ENCODE data around the gene PPM1H.

The PPM1H gene

GRCh38 chr12:62629413-62629812 lies 305.5 kb downstream of the PPM1H start:
- H2BK15ac ChIP-seq (ENCODE audit: low read length): no peak overlapping the region
- no peak for DNase-seq (ENCODE audit: low spot score)
- no peak overlapping the region for H3K4ac ChIP-seq (ENCODE audit: low read length)
- no peak overlapping the region for H4K91ac ChIP-seq (ENCODE audit: low read depth, low read length, poor library complexity)
- no peak overlapping the region for H3K4me3 ChIP-seq (ENCODE audit: low read length in 2 of 2)
- H2BK5ac ChIP-seq (ENCODE audit: low read length): no peak overlapping the region
- H3K27me3 ChIP-seq (ENCODE audit: control insufficient read depth in 3 of 3, insufficient read depth in 3 of 3, low read depth in 1 of 3, low read length in 3 of 3): peaks cover 0 to 2% (median 0%) of the 10 kb centered on the region in 3 experiments
- no peak overlapping the region for H2BK12ac ChIP-seq (ENCODE audit: low read length)
- H2AK5ac ChIP-seq (ENCODE audit: low read depth, low read length): no peak overlapping the region
- no peaks in the 10 kb centered on the region for H3K36me3 ChIP-seq (replicated peaks in 1 of 2; ENCODE audit: control insufficient read depth in 2 of 2, insufficient read depth in 2 of 2, low read length in 2 of 2)
- no peak overlapping the region for H3K9ac ChIP-seq (ENCODE audit: low read depth, low read length, poor library complexity)
- peaks cover 22 to 27% of the 10 kb centered on the region in 2 donors for H3K4me1 ChIP-seq (ENCODE audit: control insufficient read depth in 2 of 2, insufficient read depth in 1 of 2, low read depth in 1 of 2, low read length in 2 of 2)
- H4K8ac ChIP-seq (ENCODE audit: low read depth, low read length): no peak overlapping the region
- H3K23ac ChIP-seq (ENCODE audit: low read depth, low read length, poor library complexity): no peak overlapping the region
- H3K27ac ChIP-seq (replicated peaks; ENCODE audit: low read length): no peak overlapping the region
- no peak overlapping the region for H2BK120ac ChIP-seq (ENCODE audit: low read depth, low read length)
- H3K79me1 ChIP-seq (ENCODE audit: low read depth, low read length): no peaks in the 10 kb centered on the region
- no CpG with 5 or more reads among the region's 4 CpGs for WGBS, 2 donors (ENCODE audit: extremely low coverage in 2 of 2, insufficient read length in 2 of 2, insufficient replicate concordance in 1 of 2)
- no peak overlapping the region for H3K18ac ChIP-seq (ENCODE audit: low read length)
- H3K4me2 ChIP-seq (ENCODE audit: insufficient read depth, low read length, poor library complexity, severe bottlenecking): no peak overlapping the region
- H3K14ac ChIP-seq (ENCODE audit: low read length): no peak overlapping the region
- H2AFZ ChIP-seq (ENCODE audit: low read length): no peak overlapping the region
- H3K9me3 ChIP-seq (replicated peaks in 1 of 2; ENCODE audit: control insufficient read depth in 2 of 2, insufficient read depth in 1 of 2, low read depth in 1 of 2, low read length in 2 of 2): peaks cover 0 to 5% of the 10 kb centered on the region in 2 donors

GRCh38 chr12:62627181-62627580 lies 307.8 kb downstream of the PPM1H start:
- no peak for DNase-seq (ENCODE audit: low spot score)
- WGBS, 2 donors (ENCODE audit: extremely low coverage in 2 of 2, insufficient read length in 2 of 2, insufficient replicate concordance in 1 of 2): no CpG with 5 or more reads among the region's 2 CpGs

GRCh38 chr12:62625228-62625627 lies 309.7 kb downstream of the PPM1H start:
- H2BK15ac ChIP-seq (ENCODE audit: low read length): no peak overlapping the region
- H3K36me3 ChIP-seq (replicated peaks in 1 of 2; ENCODE audit: control insufficient read depth in 2 of 2, insufficient read depth in 2 of 2, low read length in 2 of 2): no peaks in the 10 kb centered on the region
- no peak overlapping the region for H3K4ac ChIP-seq (ENCODE audit: low read length)
- no peak overlapping the region for H3K14ac ChIP-seq (ENCODE audit: low read length)
- H2BK12ac ChIP-seq (ENCODE audit: low read length): no peak overlapping the region
- H3K4me3 ChIP-seq (ENCODE audit: low read length in 2 of 2): no peak overlapping the region
- H4K91ac ChIP-seq (ENCODE audit: low read depth, low read length, poor library complexity): no peak overlapping the region
- no peak overlapping the region for H4K8ac ChIP-seq (ENCODE audit: low read depth, low read length)
- no peak overlapping the region for H3K23ac ChIP-seq (ENCODE audit: low read depth, low read length, poor library complexity)
- H3K79me1 ChIP-seq (ENCODE audit: low read depth, low read length): no peaks in the 10 kb centered on the region
- H2BK120ac ChIP-seq (ENCODE audit: low read depth, low read length): no peak overlapping the region
- no peak overlapping the region for H3K27ac ChIP-seq (replicated peaks; ENCODE audit: low read length)
- no peak overlapping the region for H3K9ac ChIP-seq (ENCODE audit: low read depth, low read length, poor library complexity)
- DNase-seq (ENCODE audit: low spot score): no peak
- H3K18ac ChIP-seq (ENCODE audit: low read length): no peak overlapping the region
- no peak overlapping the region for H2BK5ac ChIP-seq (ENCODE audit: low read length)
- no CpG with 5 or more reads among the region's 2 CpGs for WGBS, 2 donors (ENCODE audit: extremely low coverage in 2 of 2, insufficient read length in 2 of 2, insufficient replicate concordance in 1 of 2)
- H2AFZ ChIP-seq (ENCODE audit: low read length): no peak overlapping the region
- no peak overlapping the region for H3K4me2 ChIP-seq (ENCODE audit: insufficient read depth, low read length, poor library complexity, severe bottlenecking)
- H3K9me3 ChIP-seq (replicated peaks in 1 of 2; ENCODE audit: control insufficient read depth in 2 of 2, insufficient read depth in 1 of 2, low read depth in 1 of 2, low read length in 2 of 2): no peaks in the 10 kb centered on the region
- peaks cover 0 to 2% (median 0%) of the 10 kb centered on the region in 3 experiments for H3K27me3 ChIP-seq (ENCODE audit: control insufficient read depth in 3 of 3, insufficient read depth in 3 of 3, low read depth in 1 of 3, low read length in 3 of 3)
- no peak overlapping the region for H2AK5ac ChIP-seq (ENCODE audit: low read depth, low read length)
- H3K4me1 ChIP-seq (ENCODE audit: control insufficient read depth in 2 of 2, insufficient read depth in 1 of 2, low read depth in 1 of 2, low read length in 2 of 2): peaks cover 18 to 20% of the 10 kb centered on the region in 2 donors

More at GRCh38 chr12:62627181-62627580, 307.8 kb downstream of the PPM1H start:
- no peaks in the 10 kb centered on the region for H3K36me3 ChIP-seq (replicated peaks in 1 of 2; ENCODE audit: control insufficient read depth in 2 of 2, insufficient read depth in 2 of 2, low read length in 2 of 2)
- no peak overlapping the region for H2AK5ac ChIP-seq (ENCODE audit: low read depth, low read length)
- no peak overlapping the region for H2AFZ ChIP-seq (ENCODE audit: low read length)
- H3K9ac ChIP-seq (ENCODE audit: low read depth, low read length, poor library complexity): no peak overlapping the region
- no peak overlapping the region for H3K18ac ChIP-seq (ENCODE audit: low read length)
- H2BK5ac ChIP-seq (ENCODE audit: low read length): no peak overlapping the region
- H2BK12ac ChIP-seq (ENCODE audit: low read length): no peak overlapping the region
- H3K23ac ChIP-seq (ENCODE audit: low read depth, low read length, poor library complexity): no peak overlapping the region
- H4K91ac ChIP-seq (ENCODE audit: low read depth, low read length, poor library complexity): no peak overlapping the region
- H3K4me3 ChIP-seq (ENCODE audit: low read length in 2 of 2): no peak overlapping the region
- no peaks in the 10 kb centered on the region for H3K9me3 ChIP-seq (replicated peaks in 1 of 2; ENCODE audit: control insufficient read depth in 2 of 2, insufficient read depth in 1 of 2, low read depth in 1 of 2, low read length in 2 of 2)
- H3K4me1 ChIP-seq (ENCODE audit: control insufficient read depth in 2 of 2, insufficient read depth in 1 of 2, low read depth in 1 of 2, low read length in 2 of 2): peaks cover 19 to 23% of the 10 kb centered on the region in 2 donors
- H3K27ac ChIP-seq (replicated peaks; ENCODE audit: low read length): no peak overlapping the region
- H2BK15ac ChIP-seq (ENCODE audit: low read length): no peak overlapping the region
- H3K14ac ChIP-seq (ENCODE audit: low read length): no peak overlapping the region
- no peaks in the 10 kb centered on the region for H3K79me1 ChIP-seq (ENCODE audit: low read depth, low read length)
- no peak overlapping the region for H2BK120ac ChIP-seq (ENCODE audit: low read depth, low read length)
- H4K8ac ChIP-seq (ENCODE audit: low read depth, low read length): no peak overlapping the region
- peaks cover 0 to 2% (median 0%) of the 10 kb centered on the region in 3 experiments for H3K27me3 ChIP-seq (ENCODE audit: control insufficient read depth in 3 of 3, insufficient read depth in 3 of 3, low read depth in 1 of 3, low read length in 3 of 3)
- no peak overlapping the region for H3K4me2 ChIP-seq (ENCODE audit: insufficient read depth, low read length, poor library complexity, severe bottlenecking)
- no peak overlapping the region for H3K4ac ChIP-seq (ENCODE audit: low read length)

- H4K91ac ChIP-seq (ENCODE audit: low read depth, low read length, poor library complexity): no peak overlapping the region
- peaks cover 4 to 10% of the 10 kb centered on the region in 2 donors for H3K4me1 ChIP-seq (ENCODE audit: control insufficient read depth in 2 of 2, insufficient read depth in 1 of 2, low read depth in 1 of 2, low read length in 2 of 2)
- peaks cover 0 to 5% of the 10 kb centered on the region in 2 donors for H3K36me3 ChIP-seq (replicated peaks in 1 of 2; ENCODE audit: control insufficient read depth in 2 of 2, insufficient read depth in 2 of 2, low read length in 2 of 2)
- H3K14ac ChIP-seq (ENCODE audit: low read length): no peak overlapping the region
- no peak overlapping the region for H2AFZ ChIP-seq (ENCODE audit: low read length)
- H2AK5ac ChIP-seq (ENCODE audit: low read depth, low read length): no peak overlapping the region
- DNase-seq (ENCODE audit: low spot score): no peak
- H2BK15ac ChIP-seq (ENCODE audit: low read length): no peak overlapping the region
- no peak overlapping the region for H3K4me3 ChIP-seq (ENCODE audit: low read length in 2 of 2)
- no peaks in the 10 kb centered on the region for H3K79me1 ChIP-seq (ENCODE audit: low read depth, low read length)
- H3K27ac ChIP-seq (replicated peaks; ENCODE audit: low read length): no peak overlapping the region
- H3K4ac ChIP-seq (ENCODE audit: low read length): no peak overlapping the region
- no peaks in the 10 kb centered on the region for H3K9me3 ChIP-seq (replicated peaks in 1 of 2; ENCODE audit: control insufficient read depth in 2 of 2, insufficient read depth in 1 of 2, low read depth in 1 of 2, low read length in 2 of 2)
- WGBS, 2 donors (ENCODE audit: extremely low coverage in 2 of 2, insufficient read length in 2 of 2, insufficient replicate concordance in 1 of 2): no CpG with 5 or more reads among the region's 2 CpGs
- no peaks in the 10 kb centered on the region for H3K27me3 ChIP-seq (ENCODE audit: control insufficient read depth in 3 of 3, insufficient read depth in 3 of 3, low read depth in 1 of 3, low read length in 3 of 3)
- no peak overlapping the region for H4K8ac ChIP-seq (ENCODE audit: low read depth, low read length)
- no peak overlapping the region for H3K23ac ChIP-seq (ENCODE audit: low read depth, low read length, poor library complexity)
- H3K9ac ChIP-seq (ENCODE audit: low read depth, low read length, poor library complexity): no peak overlapping the region
- no peak overlapping the region for H2BK5ac ChIP-seq (ENCODE audit: low read length)
- H3K4me2 ChIP-seq (ENCODE audit: insufficient read depth, low read length, poor library complexity, severe bottlenecking): no peak overlapping the region
- no peak overlapping the region for H2BK120ac ChIP-seq (ENCODE audit: low read depth, low read length)
- H3K18ac ChIP-seq (ENCODE audit: low read length): no peak overlapping the region
- no peak overlapping the region for H2BK12ac ChIP-seq (ENCODE audit: low read length)
Measured at GRCh38 chr12:62622177-62622576, 312.8 kb downstream of the PPM1H start.

All from neuronal stem cell (in vitro differentiated cells).